T1000 (cell line): ENCODE results near the gene SLC25A23.
A peak's percentile ranks its signal among the peaks of the same experiment; 100 is the strongest.

Source experiments
- DNase-seq: peaks from one replicate; lab custom pipeline; 2025; ENCODE audit warnings: mixed read lengths; lab: John Stamatoyannopoulos, UW

The SLC25A23 gene

GRCh38 chr19:6424939-6425731, 34.5 kb downstream of the SLC25A23 start:
- peak; percentile 98 for DNase-seq

GRCh38 chr19:6424195-6424938, 35.2 kb downstream of the SLC25A23 start, which contains the start of gene KHSRP:
Gene KHSRP (minus strand): TSS chr19:6424811. CDS start chr19:6424701, 110 bp downstream.
- DNase-seq = no peak

- DNase-seq = no peak
Measured at GRCh38 chr19:6423499-6424194, 35.9 kb downstream of the SLC25A23 start.

GRCh38 chr19:6421075-6422014, 38.2 kb downstream of the SLC25A23 start:
- no peak for DNase-seq

- DNase-seq = no peak
Measured at GRCh38 chr19:6418562-6418932, 41.0 kb downstream of the SLC25A23 start.

- DNase-seq = no peak
Measured at GRCh38 chr19:6417713-6418561, 41.7 kb downstream of the SLC25A23 start.

DNA sequence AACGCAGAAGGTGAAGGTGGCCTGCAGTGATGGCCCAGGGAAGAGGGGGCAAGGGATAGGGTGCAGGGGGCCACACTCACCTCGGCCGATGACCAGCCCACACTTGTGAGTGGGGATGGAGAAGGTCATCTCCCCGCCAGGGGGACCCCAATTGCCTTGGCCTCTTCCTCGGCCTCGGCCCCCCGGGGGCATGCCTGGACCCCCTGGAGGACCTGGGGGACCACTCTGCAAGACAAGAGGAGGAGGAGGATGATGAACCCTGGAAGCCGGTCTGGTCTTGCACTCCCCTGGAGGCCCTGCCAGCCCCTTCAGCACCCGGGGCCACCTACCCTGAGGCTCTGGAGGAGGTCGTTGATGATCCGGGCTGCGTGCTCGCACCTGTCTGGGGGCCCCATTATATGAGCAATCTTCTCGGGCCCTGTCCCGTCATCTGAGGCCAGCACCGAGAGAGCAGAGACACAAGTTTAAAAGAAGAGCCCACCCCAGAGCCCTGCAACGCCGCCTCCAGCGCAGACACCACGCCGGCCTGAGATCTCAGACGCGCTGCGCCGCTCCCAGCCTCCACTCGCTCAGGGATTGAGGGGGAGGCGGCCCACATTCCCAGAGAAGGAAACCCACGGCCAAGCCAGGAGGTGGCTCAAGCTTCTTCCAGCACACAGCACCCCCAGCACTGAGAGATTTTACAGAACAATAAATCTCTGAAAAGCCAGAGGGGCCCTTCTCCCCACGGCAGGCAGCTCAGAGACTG, 42.8 kb downstream of the SLC25A23 start:
- no peak for DNase-seq

DNA sequence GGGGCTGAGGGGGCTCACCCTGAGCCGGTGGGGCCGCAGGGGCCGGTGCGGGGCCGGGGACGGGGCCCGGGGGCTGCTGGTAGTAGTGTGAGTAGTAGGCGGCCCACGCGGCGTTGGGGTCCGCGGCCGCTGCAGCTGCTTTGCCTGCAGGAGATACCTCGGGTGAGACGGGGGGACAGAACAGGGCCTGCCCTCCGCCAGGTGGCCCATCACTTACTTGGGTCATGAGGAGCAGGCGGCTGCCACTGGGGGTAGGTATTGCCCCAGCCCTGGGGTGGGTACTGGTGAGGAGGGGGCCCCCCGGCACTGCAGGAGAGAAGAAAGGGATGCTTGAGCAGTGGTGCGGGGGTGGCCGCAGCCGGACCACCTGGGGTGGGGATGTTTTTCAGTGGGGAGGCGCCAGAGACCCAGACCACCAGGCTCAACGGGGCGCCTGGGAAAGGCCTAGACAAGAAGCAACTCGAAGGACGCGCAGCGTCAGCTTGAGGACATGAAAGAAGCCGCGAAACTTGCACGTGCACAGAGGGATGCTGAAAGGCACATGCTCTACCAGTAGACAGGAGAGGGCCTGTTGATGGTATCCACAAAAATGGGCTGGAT, 43.9 kb downstream of the SLC25A23 start:
- DNase-seq = no peak

- no peak for DNase-seq
Measured at GRCh38 chr19:6414793-6415590, 44.6 kb downstream of the SLC25A23 start.

- no peak for DNase-seq
Measured at GRCh38 chr19:6413721-6414643, 45.6 kb downstream of the SLC25A23 start.

DNA sequence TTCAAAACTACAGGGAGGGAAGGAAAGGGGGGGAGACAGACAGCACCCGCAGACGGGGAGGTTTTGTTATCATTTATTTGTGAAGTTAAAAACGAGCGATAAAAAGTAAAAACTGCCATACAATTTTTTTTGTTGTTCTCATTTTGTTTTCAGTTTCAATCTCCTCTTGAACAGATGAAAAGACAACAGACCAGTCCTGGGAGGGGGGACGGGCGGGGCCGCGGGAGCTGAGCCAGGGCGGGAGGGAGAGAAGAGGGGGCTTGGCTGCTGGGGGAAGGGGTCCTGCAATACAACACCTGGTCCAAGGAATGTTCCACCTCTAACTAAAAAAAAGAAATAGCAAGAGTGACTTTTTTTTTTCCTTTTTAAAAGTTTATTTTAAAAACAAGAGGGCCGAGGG, 46.3 kb downstream of the SLC25A23 start:
- no peak for DNase-seq

GRCh38 chr19:6412447-6413091, 47.0 kb downstream of the SLC25A23 start:
- DNase-seq = no peak

GRCh38 chr19:6412061-6412446, 47.5 kb downstream of the SLC25A23 start:
- no peak for DNase-seq

DNA sequence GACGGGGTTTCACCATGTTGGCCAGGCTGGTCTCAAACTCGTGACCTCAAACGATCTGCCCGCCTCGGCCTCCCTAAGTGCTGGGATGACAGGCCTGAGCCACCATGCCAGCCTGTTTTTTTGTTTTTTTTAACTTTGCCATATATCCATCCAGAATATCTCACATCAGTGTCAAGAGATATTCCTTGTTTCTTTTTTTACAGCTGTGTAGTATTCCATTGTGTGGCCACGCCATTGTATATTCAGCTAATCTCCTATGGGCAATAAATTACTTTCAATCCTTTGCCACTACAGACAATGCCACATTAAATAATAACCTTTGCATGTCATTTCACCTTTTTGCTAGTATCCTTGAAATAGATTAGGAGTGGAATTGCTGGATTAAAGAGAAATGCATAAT, 50.2 kb downstream of the SLC25A23 start:
- DNase-seq = no peak

- no peak for DNase-seq
Measured at GRCh38 chr19:6406401-6406800, 53.2 kb downstream of the SLC25A23 start.

GRCh38 chr19:6402837-6403608, 56.6 kb downstream of the SLC25A23 start:
- DNase-seq = no peak
